Bronchial smooth muscle cell (primary cell): ENCODE data around the gene LCN6. TPM values are rescaled to one million over a fixed set of nuclear protein-coding genes. Genes with fewer than 3 reads are reported as not detected.

Experiments used
- total RNA-seq: library from RNA; depleted of rRNA; stranded (reverse); fragments of >200 nt; gene quantifications from 2 replicates; pipeline ENCODE4 v1.2.1, GENCODE V29; 2014

The LCN6 gene, protein sequence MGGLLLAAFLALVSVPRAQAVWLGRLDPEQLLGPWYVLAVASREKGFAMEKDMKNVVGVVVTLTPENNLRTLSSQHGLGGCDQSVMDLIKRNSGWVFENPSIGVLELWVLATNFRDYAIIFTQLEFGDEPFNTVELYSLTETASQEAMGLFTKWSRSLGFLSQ
- not detected in 2 replicates for total RNA-seq

DNA sequence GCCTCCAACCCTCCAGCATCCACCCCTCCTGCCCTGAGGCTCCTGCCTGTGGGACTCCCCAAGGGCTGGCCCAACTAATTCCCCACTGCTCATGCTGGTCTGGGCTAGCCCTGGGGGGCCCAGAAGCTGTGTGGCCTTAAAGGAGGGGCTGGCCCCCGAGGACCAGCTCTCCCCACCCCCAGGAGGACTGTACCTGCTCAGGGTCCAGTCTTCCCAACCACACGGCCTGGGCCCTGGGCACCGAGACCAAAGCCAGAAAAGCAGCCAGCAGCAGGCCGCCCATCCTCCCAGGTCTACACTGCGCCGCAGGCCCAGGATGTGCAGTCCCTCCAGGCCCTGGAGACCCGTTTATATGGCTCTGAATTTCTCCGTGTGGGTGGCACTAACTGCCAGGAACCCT, at the start of gene LCN6:
TSS of gene LCN6 (minus strand) at position 325 of the 400 bp plus-strand sequence. CDS start at position 283, 42 bp downstream.

DNA sequence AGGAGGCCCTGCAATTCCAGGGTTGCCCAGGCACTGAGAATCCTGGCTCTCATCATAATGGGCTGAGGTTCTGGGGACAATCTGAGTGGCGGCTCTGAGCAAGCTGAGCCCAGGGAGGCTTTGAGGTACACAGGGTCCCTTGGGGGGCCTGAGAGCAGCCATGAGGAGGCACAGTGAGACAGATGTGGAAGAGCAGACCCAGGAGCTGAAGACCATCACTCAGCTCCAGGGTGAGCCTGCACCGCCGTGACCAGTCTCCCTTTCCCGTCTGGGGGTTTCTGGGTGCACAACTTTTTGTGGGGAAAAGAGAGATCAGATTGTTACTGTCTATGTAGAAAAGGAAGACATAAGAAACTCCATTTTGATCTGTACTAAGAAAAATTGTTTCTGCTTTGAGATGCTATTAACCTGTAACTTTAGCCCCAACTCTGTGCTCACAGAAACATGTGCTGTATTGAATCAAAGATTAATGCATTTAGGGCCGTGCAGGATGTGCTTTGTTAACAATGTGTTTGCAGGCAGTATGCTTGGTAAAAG, 48.0 kb upstream of the LCN6 start, which contains the start of gene CCDC183:
TSS of gene CCDC183 (plus strand) at position 101 of the 537 bp plus-strand sequence. CDS start at position 161, 60 bp downstream.

GRCh38 chr9:136790640-136791515, 42.6 kb upstream of the LCN6 start, which contains the start of gene TMEM141:
TMEM141 (plus strand) TSS chr9:136791344; CDS start chr9:136791371, 27 bp downstream.

DNA sequence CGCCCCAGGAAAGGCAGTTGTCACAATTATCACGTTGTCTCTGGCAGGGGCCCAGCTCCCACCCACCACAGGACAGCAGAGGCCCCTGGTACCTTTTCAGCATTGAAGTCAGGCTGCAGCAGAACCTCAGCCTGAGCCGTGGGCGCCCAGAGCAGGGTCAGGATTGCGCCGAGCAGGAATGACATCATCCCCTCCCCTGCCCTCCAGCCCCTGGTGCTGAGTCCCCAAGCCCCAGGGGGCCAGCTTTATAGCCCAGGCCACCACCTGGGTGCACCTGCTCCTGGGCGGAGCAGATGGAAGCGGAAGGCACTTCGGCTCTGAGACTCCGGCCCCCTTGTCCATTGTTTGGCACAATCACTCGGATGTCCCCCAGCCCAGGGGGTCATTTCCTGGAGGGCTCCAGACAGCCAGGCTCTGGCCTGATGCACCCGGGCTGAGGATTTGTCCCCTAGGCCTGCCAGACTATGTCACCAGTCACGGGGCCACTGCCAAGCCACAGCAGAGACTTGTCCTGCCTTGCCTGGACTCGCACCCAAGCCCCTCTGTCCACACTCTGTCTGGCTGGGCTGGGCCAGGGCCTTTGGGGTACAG, 16.1 kb upstream of the LCN6 start, which contains the start of gene LCN15:
TSS of gene LCN15 (minus strand) at position 218 of the 591 bp plus-strand sequence. CDS start at position 188, 30 bp downstream.

DNA sequence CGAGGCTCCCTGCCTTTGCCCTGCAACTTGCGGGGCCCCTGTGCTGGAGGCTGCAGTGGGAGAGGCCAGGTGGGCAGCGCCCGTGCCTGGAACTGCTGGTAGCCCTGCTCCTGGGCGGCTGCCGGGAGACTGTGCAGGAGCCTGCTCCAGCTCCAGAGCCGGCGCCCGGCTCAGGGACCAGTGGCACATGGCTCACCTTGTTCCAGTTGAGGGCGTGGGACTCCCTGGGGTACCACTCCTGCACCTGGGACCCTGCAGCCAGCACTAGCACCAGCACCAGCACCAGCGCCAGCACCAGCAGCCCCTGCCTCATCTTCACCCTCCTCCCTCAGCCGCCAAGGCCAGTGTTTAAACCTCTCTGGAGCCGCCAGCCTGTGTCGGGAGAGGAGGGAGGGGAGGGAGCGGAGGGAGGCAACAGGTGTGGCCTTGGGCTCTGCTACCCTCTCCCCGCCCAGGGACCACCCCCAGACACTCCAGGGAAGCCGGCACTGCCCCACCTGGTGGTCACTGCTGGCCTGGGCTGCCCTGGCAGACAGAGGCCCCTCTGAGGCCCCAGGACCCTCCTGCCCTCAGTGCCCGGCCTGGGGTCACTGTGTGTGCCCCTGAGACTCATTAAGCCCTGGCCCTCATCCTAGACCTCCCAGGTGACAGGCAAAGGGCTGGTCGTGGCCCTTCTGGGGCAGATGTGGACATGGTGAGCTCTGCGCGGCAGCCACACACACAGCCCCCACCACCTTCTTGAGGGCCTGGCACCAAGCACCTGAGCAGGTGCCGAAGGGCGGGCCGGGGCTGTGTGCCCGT, 5.5 kb downstream of the LCN6 start, which contains the start of gene LCN10:
TSS of gene LCN10 (minus strand) at position 350 of the 801 bp plus-strand sequence. CDS start at position 313, 37 bp downstream.

GRCh38 chr9:136711751-136712689, 36.3 kb downstream of the LCN6 start, which contains the start of gene DIPK1B:
DIPK1B (plus strand) TSS chr9:136712572; CDS start chr9:136712666, 94 bp downstream.

Other genes with a start within 250 kb of the LCN6 start
- 11.8 and 17.3 TPM in 2 replicates for gene NOTCH1, start 202.5 kb downstream of the LCN6 start, total RNA-seq
- 6.1 and 8.7 TPM in 2 replicates for gene EGFL7, start 85.6 kb downstream of the LCN6 start, total RNA-seq
- 27.7 and 31.8 TPM in 2 replicates for gene AGPAT2, start 61.1 kb downstream of the LCN6 start, total RNA-seq
- gene DIPK1B, start 36.0 kb downstream of the LCN6 start, total RNA-seq = 0.69 and 1.1 TPM in 2 replicates
- 0.16 TPM in 1 of 2 replicates, not detected in the other for gene LCN10, start 5.6 kb downstream of the LCN6 start, total RNA-seq
- gene LCN8, start 9.7 kb upstream of the LCN6 start, total RNA-seq = not detected in 2 replicates
- not detected in 2 replicates for gene LCN15, start 16.0 kb upstream of the LCN6 start, total RNA-seq
- gene TMEM141, start 42.8 kb upstream of the LCN6 start, total RNA-seq = 44.7 and 44.8 TPM in 2 replicates
- gene CCDC183, start 47.8 kb upstream of the LCN6 start, total RNA-seq = 0.32 and 0.43 TPM in 2 replicates
- gene RABL6, start 59.4 kb upstream of the LCN6 start, total RNA-seq = 54.9 and 57.4 TPM in 2 replicates
- gene AJM1, start 94.0 kb upstream of the LCN6 start, total RNA-seq = 0.95 and 1.5 TPM in 2 replicates
- gene PHPT1, start 100.9 kb upstream of the LCN6 start, total RNA-seq = 177 and 292 TPM in 2 replicates
- gene MAMDC4, start 103.8 kb upstream of the LCN6 start, total RNA-seq = 0.32 and 1.1 TPM in 2 replicates
- 386 and 552 TPM in 2 replicates for gene EDF1, start 117.8 kb upstream of the LCN6 start, total RNA-seq
- gene TRAF2, start 138.0 kb upstream of the LCN6 start, total RNA-seq = 6.0 and 9.2 TPM in 2 replicates
- 107 and 184 TPM in 2 replicates for gene FBXW5, start 196.2 kb upstream of the LCN6 start, total RNA-seq
- gene C8G, start 196.7 kb upstream of the LCN6 start, total RNA-seq = 0.32 and 0.69 TPM in 2 replicates
- gene LCN12, start 203.7 kb upstream of the LCN6 start, total RNA-seq = not detected in 2 replicates
- 0.79 and 6.0 TPM in 2 replicates for gene PTGDS, start 229.0 kb upstream of the LCN6 start, total RNA-seq
- gene LCNL1, start 234.5 kb upstream of the LCN6 start, total RNA-seq = 0.16 and 0.34 TPM in 2 replicates
- gene PAXX, start 243.9 kb upstream of the LCN6 start, total RNA-seq = 5.8 and 8.5 TPM in 2 replicates
- 6.8 and 8.2 TPM in 2 replicates for gene CLIC3, start 248.0 kb upstream of the LCN6 start, total RNA-seq